Calu3 (cell line): ENCODE results near the gene BARHL1. TPM values are rescaled to one million over a fixed set of nuclear protein-coding genes. Genes with fewer than 3 reads are reported as not detected.

Experiments
- BruUV-seq: library from RNA; stranded (reverse); fragments of 400-500 nt; replicated peaks from 2 replicates; lab custom pipeline; 2021; lab: Mats Ljungman, UMichigan
- CTCF ChIA-PET: fragments of 300-600 bp; sonication (Branson Sonifier 250); formaldehyde crosslinking; loops from one replicate; lab custom pipeline; 2022; ENCODE audit warnings: antibody characterized with exemption; lab: Charles Lee
- DNase-seq: peaks from one replicate; pipeline ENCODE4 v3.0.0; 2022
- H3K27ac Mint-ChIP-seq: one replicate; pipeline ENCODE4 v1.8.0; 2022; ENCODE audit warnings: mixed read lengths; ENCODE audit not compliant: unreplicated experiment
- H3K27me3 Mint-ChIP-seq: one replicate; pipeline ENCODE4 v1.8.0; 2022; ENCODE audit warnings: mixed read lengths; ENCODE audit not compliant: unreplicated experiment
- H3K36me3 Mint-ChIP-seq: one replicate; pipeline ENCODE4 v1.8.0; 2022; ENCODE audit warnings: mild to moderate bottlenecking, moderate library complexity, mixed read lengths; ENCODE audit not compliant: insufficient read depth, unreplicated experiment
- H3K4me1 Mint-ChIP-seq: one replicate; pipeline ENCODE4 v1.8.0; 2022; ENCODE audit warnings: mild to moderate bottlenecking, low read depth, mixed read lengths; ENCODE audit not compliant: unreplicated experiment
- H3K4me3 Mint-ChIP-seq: one replicate; pipeline ENCODE4 v1.8.0; 2022; ENCODE audit warnings: mild to moderate bottlenecking, low read depth, moderate library complexity, mixed read lengths; ENCODE audit not compliant: unreplicated experiment
- H3K9me3 Mint-ChIP-seq: one replicate; pipeline ENCODE4 v1.8.0; 2022; ENCODE audit warnings: low read depth, mixed read lengths; ENCODE audit not compliant: unreplicated experiment
- CTCF ChIP-seq: fragments of 200-600 bp; IDR thresholded peaks from one replicate; pipeline ENCODE4 v1.8.0; 2022; ENCODE audit warnings: antibody characterized with exemption; ENCODE audit not compliant: unreplicated experiment
- intact Hi-C: fragments of 100-400 bp; cut with micrococcal nuclease; formaldehyde crosslinking; loops from one replicate; pipeline ENCODE4 v1.10.0; 2022; ENCODE audit not compliant: unreplicated experiment
- total RNA-seq: library from RNA; stranded (reverse); gene quantifications from 2 replicates; pipeline ENCODE4 v1.2.3, GENCODE V29; 2022

Gene BARHL1
- total RNA-seq, 1 experiment from 2014 or later, result not detected

- Mint-ChIP-seq H3K27me3 (no peaks in the 10 kb centered on the region), H3K4me3 (no peak overlapping the region), H3K9me3 (no peaks in the 10 kb centered on the region), H3K36me3 (peaks cover 14% of the 10 kb centered on the region), H3K4me1 (peaks cover 15% of the 10 kb centered on the region), H3K27ac (no peak overlapping the region)
- intact Hi-C loops, result no loop called here
- no peak for DNase-seq
- no TSS peak for BruUV-seq
- TF ChIP-seq CTCF, result no peak
- CTCF ChIA-PET, result no interaction called here
Observed at GRCh38 chr9:132543251-132543650, 39.2 kb upstream of the BARHL1 start.

- intact Hi-C loops, result no loop called here
- peaks cover 21% of the 10 kb centered on the region for H3K4me1 Mint-ChIP-seq
- no peak for DNase-seq
- no peak overlapping the region for H3K4me3 Mint-ChIP-seq
- H3K9me3 Mint-ChIP-seq, result no peaks in the 10 kb centered on the region
- H3K27me3 Mint-ChIP-seq, result no peaks in the 10 kb centered on the region
- no peak for TF ChIP-seq CTCF
- no peak overlapping the region for H3K27ac Mint-ChIP-seq
- no TSS peak for BruUV-seq
- peaks cover 10% of the 10 kb centered on the region for H3K36me3 Mint-ChIP-seq
- CTCF ChIA-PET, result no interaction called here
Observed at GRCh38 chr9:132543960-132544359, 38.4 kb upstream of the BARHL1 start.

GRCh38 chr9:132545578-132545977 is 36.8 kb upstream of the BARHL1 start:
- peaks cover 13% of the 10 kb centered on the region for H3K36me3 Mint-ChIP-seq
- CTCF ChIA-PET, result interaction anchor here (0.6 to 1.2 kb wide), 3 partner anchors 8 to 11 kb away, joined by 3 to 5 read pairs (median 3); no protein-coding TSS in a partner anchor
- H3K4me1 Mint-ChIP-seq, result peaks cover 31% of the 10 kb centered on the region
- H3K9me3 Mint-ChIP-seq, result no peaks in the 10 kb centered on the region
- H3K4me3 Mint-ChIP-seq, result no peak overlapping the region
- intact Hi-C loops, result no loop called here
- no peak for TF ChIP-seq CTCF
- no TSS peak for BruUV-seq
- no peaks in the 10 kb centered on the region for H3K27me3 Mint-ChIP-seq
- no peak for DNase-seq
- H3K27ac Mint-ChIP-seq, result peak overlapping the region; percentile 91

GRCh38 chr9:132546148-132547051 is 36.0 kb upstream of the BARHL1 start:
- peaks cover 37% of the 10 kb centered on the region for H3K4me1 Mint-ChIP-seq
- intact Hi-C loops, result no loop called here
- H3K4me3 Mint-ChIP-seq, result peak overlapping the region; percentile 24
- H3K36me3 Mint-ChIP-seq, result peaks cover 13% of the 10 kb centered on the region
- H3K9me3 Mint-ChIP-seq, result no peaks in the 10 kb centered on the region
- TF ChIP-seq CTCF, result peak; percentile 64
- no peaks in the 10 kb centered on the region for H3K27me3 Mint-ChIP-seq
- no TSS peak for BruUV-seq
- peak overlapping the region; percentile 91 for H3K27ac Mint-ChIP-seq
- DNase-seq, result peak; percentile 59
- CTCF ChIA-PET, result interaction anchor here (1.0 to 1.2 kb wide), 2 partner anchors 8 to 11 kb away, joined by 3 read pairs; no protein-coding TSS in a partner anchor
